ENCODE results near the gene IFIT5.

GRCh38 chr10:89442289-89442688 lies 27.9 kb downstream of the IFIT5 start:
- TF ChIP-seq CTBP1 (IDR thresholded peaks at IDR 0.05; ENCODE audit: borderline replicate concordance) (no peak), FOXA1 (IDR thresholded peaks at IDR 0.05) (no peak), ZNF384 (IDR thresholded peaks at IDR 0.05) (no peak), FOXM1 (IDR thresholded peaks at IDR 0.05; ENCODE audit: borderline replicate concordance) (no peak)

Measured in HEK293T (cell line).